HepG2 (cell line): Measurements from ENCODE around the gene SRD5A1. TPM values are rescaled to one million over a fixed set of nuclear protein-coding genes. Genes with fewer than 3 reads are reported as not detected.

ENCODE experiments used
- ATAC-seq: fragments of 200-7000 bp; cut with Tn5 transposase; 3 replicates; pipeline ENCODE4 v1.9.1; 2020; ENCODE audit warnings: mild to moderate bottlenecking, moderate library complexity
- BruUV-seq: library from RNA; stranded (reverse); fragments of 400-500 nt; replicated peaks from 2 replicates; lab custom pipeline; 2021; lab: Mats Ljungman, UMichigan
- CTCF ChIA-PET: fragments of 300-600 bp; formaldehyde crosslinking; extraction: SDS; loops from one replicate; lab custom pipeline; 2021; ENCODE audit warnings: low total read pairs, inconsistent platforms, low intra/inter-chr PET ratio; lab: Yijun Ruan, JAX
- POLR2A ChIA-PET: fragments of 350-600 bp; sonication (Branson Sonifier 250); formaldehyde crosslinking; loops from one replicate; lab custom pipeline; 2020; ENCODE audit warnings: antibody characterized with exemption, inconsistent platforms; lab: Yijun Ruan, JAX
- DNase-seq: peaks from one replicate; pipeline ENCODE4 v3.0.0-alpha.2; 2015; ENCODE audit warnings: low spot score
- FAIRE-seq: peaks from 3 replicates; lab custom pipeline; 2011; peaks lifted over from hg19 to GRCh38; lab: Jason Lieb, UNC
- H2AFZ ChIP-seq: one replicate; pipeline ENCODE4 v1.6.1; 2011; ENCODE audit warnings: low read length, inconsistent platforms
- H3K27ac ChIP-seq: fragments of 300-600 bp; 3 replicates; pipeline ENCODE4 v1.8.0; 2011; ENCODE audit warnings: mixed run types, mild to moderate bottlenecking, mixed read lengths, low read length, inconsistent platforms; ENCODE audit not compliant: insufficient read depth; ENCODE audit errors: extremely low read length
- H3K27me3 ChIP-seq, 2 experiments: fragments of 200-600 bp in 1 of 2; 2 replicates in 1 of 2; 3 replicates in 1 of 2; pipeline versions ENCODE4 v1.6.0 to v1.8.0; 2011; ENCODE audit warnings: low read length in 2 of 2, mild to moderate bottlenecking in 2 of 2, moderate library complexity in 2 of 2, inconsistent platforms in 1 of 2; ENCODE audit not compliant: insufficient read depth in 2 of 2, control insufficient read depth in 1 of 2
- H3K36me3 ChIP-seq, 2 experiments: fragments of 200-600 bp in 1 of 2; replicated peaks in 1 of 2; 2 replicates in 1 of 2; 3 replicates in 1 of 2; pipeline versions ENCODE4 v1.5.1 to v1.8.0; 2011; ENCODE audit warnings: low read length in 2 of 2, inconsistent platforms in 1 of 2; ENCODE audit not compliant: insufficient read depth in 2 of 2, control insufficient read depth in 1 of 2
- H3K4me1 ChIP-seq: 2 replicates; pipeline ENCODE4 v1.5.1; 2012; ENCODE audit warnings: low read length, inconsistent platforms; ENCODE audit not compliant: insufficient read depth
- H3K4me2 ChIP-seq: 2 replicates; pipeline ENCODE4 v1.6.0; 2011; ENCODE audit warnings: low read depth, low read length, inconsistent platforms
- H3K4me3 ChIP-seq, 3 experiments: fragments of 200-600 bp in 1 of 3; sonication (generic), shearing (Covaris generic) in 1 of 3; replicated peaks in 1 of 3; 2 replicates each; pipeline ENCODE4 v1.5.1; 2011 to 2016; ENCODE audit warnings: low read length in 3 of 3, inconsistent platforms in 2 of 3, low read depth in 2 of 3, mild to moderate bottlenecking in 2 of 3, control low read depth in 1 of 3, mixed read lengths in 1 of 3; ENCODE audit not compliant: insufficient read depth in 1 of 3
- H3K79me2 ChIP-seq: one replicate; pipeline ENCODE4 v1.6.1; 2011; ENCODE audit warnings: low read length, inconsistent platforms; ENCODE audit not compliant: insufficient read depth
- H3K9ac ChIP-seq: 2 replicates; pipeline ENCODE4 v1.6.0; 2011; ENCODE audit warnings: mild to moderate bottlenecking, low read depth, low read length, inconsistent platforms; ENCODE audit not compliant: insufficient read depth
- H3K9me3 ChIP-seq: 2 replicates; pipeline ENCODE4 v1.5.1; 2012; ENCODE audit warnings: mild to moderate bottlenecking, low read length
- H4K20me1 ChIP-seq: 2 replicates; pipeline ENCODE4 v1.6.0; 2011; ENCODE audit warnings: inconsistent platforms, mild to moderate bottlenecking, low read length, moderate library complexity; ENCODE audit not compliant: insufficient read depth
- FOXA1 ChIP-seq, 2 experiments: fragments of 450-650 bp in 1 of 2; sonication (generic) in 1 of 2; formaldehyde crosslinking in 1 of 2; IDR thresholded peaks; 2 replicates each; pipeline versions ENCODE4 v1.4.0 to v1.6.1; 2016 to 2020; ENCODE audit warnings: missing genetic modification reagents in 1 of 2
- RFX5 ChIP-seq: IDR thresholded peaks from 2 replicates; pipeline ENCODE4 v1.6.1; 2011; ENCODE audit warnings: low read depth, low read length, improper control_type of control experiment
- SNAI1 ChIP-seq: sonication (generic); formaldehyde crosslinking; IDR thresholded peaks from 2 replicates; pipeline ENCODE4 v1.5.0; 2020; ENCODE audit warnings: mild to moderate bottlenecking, missing genetic modification reagents, borderline replicate concordance
- U2AF1 ChIP-seq: fragments of 200-400 bp; formaldehyde crosslinking; optimal IDR thresholded peaks from 2 replicates; pipeline ENCODE3; 2017; ENCODE audit warnings: mild to moderate bottlenecking, low read depth, low read length
- ZNF33A ChIP-seq: sonication (generic); formaldehyde crosslinking; IDR thresholded peaks from 2 replicates; pipeline ENCODE4 v1.5.1; 2020; ENCODE audit warnings: missing genetic modification reagents, mild to moderate bottlenecking, moderate library complexity, borderline replicate concordance
- ZNF773 ChIP-seq: sonication (generic); formaldehyde crosslinking; IDR thresholded peaks from 2 replicates; pipeline ENCODE4 v1.4.0; 2020; ENCODE audit warnings: missing genetic modification reagents, borderline replicate concordance
- ZNF891 ChIP-seq: sonication (generic); formaldehyde crosslinking; IDR thresholded peaks from 2 replicates; pipeline ENCODE4 v1.5.0; 2020; ENCODE audit warnings: mild to moderate bottlenecking, missing genetic modification reagents
- WGBS: methylation state at CpG from one replicate; pipeline ENCODE4 v1.1.6; 2017; ENCODE audit warnings: low lambda C conversion rate; 5-methylcytosine and 5-hydroxymethylcytosine counted together
- in situ Hi-C: cut with HindIII; loops from 2 replicates; pipeline ENCODE4 v1.10.0; 2017; ENCODE audit warnings: low pct_unique_long_range_greater_than_20kb; ENCODE audit not compliant: extremely low pct_ligation_motif_present
- intact Hi-C: fragments of 100-400 bp; cut with micrococcal nuclease; formaldehyde crosslinking; loops from one replicate; pipeline ENCODE4 v1.10.0; 2022; ENCODE audit not compliant: unreplicated experiment
- polyA plus RNA-seq, 8 experiments: library from polyadenylated mRNA; depleted of rRNA in 3 of 8; stranded (reverse) in 7 of 8; unstranded in 1 of 8; fragments of >200 nt; fragmentation: Illumina TruSeq in 4 of 8; extraction: Trizol in 4 of 8; gene quantifications; 2 replicates each; pipeline versions ENCODE4 v1.2.1 to v1.2.3, GENCODE V29; 2011 to 2016; ENCODE audit warnings: low read depth in 4 of 8, missing spikeins in 1 of 8, mixed read lengths in 1 of 8; ENCODE audit not compliant: insufficient read depth in 1 of 8
- total RNA-seq, 5 experiments: library from RNA; depleted of rRNA; stranded (reverse); fragments of >200 nt; fragmentation: Illumina TruSeq; extraction: Trizol; gene quantifications; 2 replicates each; pipeline ENCODE4 v1.2.3, GENCODE V29; 2016; ENCODE audit warnings: low read depth in 1 of 5
- TF ChIP-seq, protein P1 (sequence below): sonication (generic); formaldehyde crosslinking; conservative IDR thresholded peaks from 2 replicates; pipeline ENCODE4 v1.5.0; 2020; ENCODE audit warnings: missing genetic modification reagents
- TF ChIP-seq, protein P2 (sequence below): IDR thresholded peaks from 2 replicates; pipeline ENCODE4 v1.6.1; 2012; ENCODE audit warnings: low read depth, low read length, improper control_type of control experiment
- TF ChIP-seq, protein P3 (sequence below): sonication (generic); formaldehyde crosslinking; IDR thresholded peaks from 2 replicates; pipeline ENCODE4; 2020; ENCODE audit warnings: missing genetic modification reagents, mild to moderate bottlenecking, borderline replicate concordance

Gene SRD5A1
- total and polyA plus RNA-seq, 2 of the 13 experiments (the other 11 are each of a cell fraction or from before 2014, with no cell fraction given): 6.1 to 9.9 TPM

DNA sequence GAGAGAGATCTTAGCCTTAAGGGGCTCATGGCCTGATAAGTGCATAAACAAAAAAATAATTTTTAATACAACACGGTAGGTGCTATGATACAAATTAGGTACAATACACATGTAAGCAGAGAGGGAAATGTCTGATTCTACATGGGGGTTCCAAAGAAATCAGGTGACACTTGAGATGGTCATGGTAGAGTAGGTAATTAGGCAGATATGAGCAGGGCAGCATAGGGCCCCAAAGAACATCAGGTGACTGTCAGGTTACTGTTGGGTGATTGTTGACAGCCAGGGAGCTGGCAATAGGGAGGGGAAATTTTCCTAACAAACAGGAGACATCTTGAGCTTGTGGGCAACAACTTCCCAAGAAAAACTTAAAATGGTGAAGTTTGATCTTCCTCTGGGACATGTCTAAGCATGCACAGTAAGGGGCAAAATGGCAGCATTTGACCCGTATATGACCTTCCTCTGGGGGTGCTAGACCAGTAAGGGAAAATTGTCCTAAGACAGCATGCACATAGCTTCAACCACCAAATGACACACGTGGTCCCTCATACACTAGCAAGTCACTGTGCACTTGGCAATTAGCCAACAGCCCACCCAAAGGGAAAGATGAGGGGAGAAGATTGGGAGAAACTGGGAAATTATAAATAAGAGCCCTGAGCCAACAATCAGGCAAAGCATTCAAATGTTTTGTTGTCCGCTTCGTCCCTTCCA, 42.7 kb downstream of the SRD5A1 start (continued):
- TF ChIP-seq, protein P1, sequence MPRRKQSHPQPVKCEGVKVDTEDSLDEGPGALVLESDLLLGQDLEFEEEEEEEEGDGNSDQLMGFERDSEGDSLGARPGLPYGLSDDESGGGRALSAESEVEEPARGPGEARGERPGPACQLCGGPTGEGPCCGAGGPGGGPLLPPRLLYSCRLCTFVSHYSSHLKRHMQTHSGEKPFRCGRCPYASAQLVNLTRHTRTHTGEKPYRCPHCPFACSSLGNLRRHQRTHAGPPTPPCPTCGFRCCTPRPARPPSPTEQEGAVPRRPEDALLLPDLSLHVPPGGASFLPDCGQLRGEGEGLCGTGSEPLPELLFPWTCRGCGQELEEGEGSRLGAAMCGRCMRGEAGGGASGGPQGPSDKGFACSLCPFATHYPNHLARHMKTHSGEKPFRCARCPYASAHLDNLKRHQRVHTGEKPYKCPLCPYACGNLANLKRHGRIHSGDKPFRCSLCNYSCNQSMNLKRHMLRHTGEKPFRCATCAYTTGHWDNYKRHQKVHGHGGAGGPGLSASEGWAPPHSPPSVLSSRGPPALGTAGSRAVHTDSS (CRISPR knock-in tag): no peak
- TF ChIP-seq RFX5 (no peak), FOXA1 (IDR thresholded peaks at IDR 0.05) (no peak), FOXA1 (CRISPR knock-in tag; IDR thresholded peaks at IDR 0.05) (no peak)

DNA sequence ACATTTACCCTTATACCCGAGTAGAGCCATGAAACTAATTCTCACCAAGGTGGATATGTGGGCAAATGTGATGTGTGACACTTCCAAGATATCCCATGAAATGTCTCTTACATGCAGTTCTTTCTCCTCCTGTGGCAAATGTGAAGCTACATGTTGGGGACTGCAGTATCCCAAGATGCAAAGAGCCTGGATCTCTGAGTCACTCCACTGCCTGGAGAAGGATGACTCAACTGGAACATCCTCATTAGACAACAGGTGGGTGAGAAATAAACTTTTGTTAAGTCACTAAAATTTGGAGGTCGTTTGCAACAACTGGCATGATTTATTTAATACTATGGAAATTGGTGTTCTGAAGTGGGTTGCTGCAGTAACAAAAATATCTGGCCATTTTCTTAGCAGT, 43.5 kb downstream of the SRD5A1 start:
- H3K9ac ChIP-seq: no peak overlapping the region
- no peak overlapping the region for H2AFZ ChIP-seq
- no peaks in the 10 kb centered on the region for H4K20me1 ChIP-seq
- no peak for FAIRE-seq
- no peaks in the 10 kb centered on the region; the same call in 1 of the 2 replicates for H3K4me1 ChIP-seq
- ChIA-PET POLR2A (no interaction called here), CTCF (no interaction called here)
- H3K27me3 ChIP-seq: no peaks in the 10 kb centered on the region
- no peaks in the 10 kb centered on the region for H3K36me3 ChIP-seq
- TF ChIP-seq, protein P2, sequence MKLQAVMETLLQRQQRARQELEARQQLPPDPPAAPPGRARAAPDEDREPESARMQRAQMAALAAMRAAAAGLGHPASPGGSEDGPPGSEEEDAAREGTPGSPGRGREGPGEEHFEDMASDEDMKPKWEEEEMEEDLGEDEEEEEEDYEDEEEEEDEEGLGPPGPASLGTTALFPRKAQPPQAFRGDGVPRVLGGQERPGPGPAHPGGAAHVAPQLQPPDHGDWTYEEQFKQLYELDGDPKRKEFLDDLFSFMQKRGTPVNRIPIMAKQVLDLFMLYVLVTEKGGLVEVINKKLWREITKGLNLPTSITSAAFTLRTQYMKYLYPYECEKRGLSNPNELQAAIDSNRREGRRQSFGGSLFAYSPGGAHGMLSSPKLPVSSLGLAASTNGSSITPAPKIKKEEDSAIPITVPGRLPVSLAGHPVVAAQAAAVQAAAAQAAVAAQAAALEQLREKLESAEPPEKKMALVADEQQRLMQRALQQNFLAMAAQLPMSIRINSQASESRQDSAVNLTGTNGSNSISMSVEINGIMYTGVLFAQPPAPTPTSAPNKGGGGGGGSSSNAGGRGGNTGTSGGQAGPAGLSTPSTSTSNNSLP: no peak
- TF ChIP-seq U2AF1 (no peak), ZNF891 (CRISPR knock-in tag) (no peak), SNAI1 (CRISPR knock-in tag) (no peak), ZNF773 (no peak), ZNF33A (CRISPR knock-in tag) (no peak)
- TF ChIP-seq, protein P3, sequence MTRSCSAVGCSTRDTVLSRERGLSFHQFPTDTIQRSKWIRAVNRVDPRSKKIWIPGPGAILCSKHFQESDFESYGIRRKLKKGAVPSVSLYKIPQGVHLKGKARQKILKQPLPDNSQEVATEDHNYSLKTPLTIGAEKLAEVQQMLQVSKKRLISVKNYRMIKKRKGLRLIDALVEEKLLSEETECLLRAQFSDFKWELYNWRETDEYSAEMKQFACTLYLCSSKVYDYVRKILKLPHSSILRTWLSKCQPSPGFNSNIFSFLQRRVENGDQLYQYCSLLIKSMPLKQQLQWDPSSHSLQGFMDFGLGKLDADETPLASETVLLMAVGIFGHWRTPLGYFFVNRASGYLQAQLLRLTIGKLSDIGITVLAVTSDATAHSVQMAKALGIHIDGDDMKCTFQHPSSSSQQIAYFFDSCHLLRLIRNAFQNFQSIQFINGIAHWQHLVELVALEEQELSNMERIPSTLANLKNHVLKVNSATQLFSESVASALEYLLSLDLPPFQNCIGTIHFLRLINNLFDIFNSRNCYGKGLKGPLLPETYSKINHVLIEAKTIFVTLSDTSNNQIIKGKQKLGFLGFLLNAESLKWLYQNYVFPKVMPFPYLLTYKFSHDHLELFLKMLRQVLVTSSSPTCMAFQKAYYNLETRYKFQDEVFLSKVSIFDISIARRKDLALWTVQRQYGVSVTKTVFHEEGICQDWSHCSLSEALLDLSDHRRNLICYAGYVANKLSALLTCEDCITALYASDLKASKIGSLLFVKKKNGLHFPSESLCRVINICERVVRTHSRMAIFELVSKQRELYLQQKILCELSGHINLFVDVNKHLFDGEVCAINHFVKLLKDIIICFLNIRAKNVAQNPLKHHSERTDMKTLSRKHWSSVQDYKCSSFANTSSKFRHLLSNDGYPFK (CRISPR knock-in tag): no peak
- WGBS: 37% methylated on average over 2 of the region's 2 CpGs
- ATAC-seq: no peak
- in situ Hi-C loops (no loop called here), intact Hi-C loops (no loop called here)
- H3K79me2 ChIP-seq: no peaks in the 10 kb centered on the region
- H3K4me3 ChIP-seq: no peak overlapping the region
- no peak overlapping the region for H3K4me2 ChIP-seq
- H3K27ac ChIP-seq: no peak overlapping the region
- no TSS peak for BruUV-seq
- no peaks in the 10 kb centered on the region; the same call in 1 of the 2 replicates for H3K9me3 ChIP-seq
- no peak for DNase-seq
